H9 (cell line): ENCODE results near the gene IFT57. TPM values are rescaled to one million over a fixed set of nuclear protein-coding genes. Genes with fewer than 3 reads are reported as not detected.

Source experiments
- DNase-seq: peaks from one replicate; pipeline ENCODE4 v3.0.0-alpha.2; 2017
- H2AFZ ChIP-seq: one replicate; pipeline ENCODE4 v1.6.1; 2013; ENCODE audit warnings: mild to moderate bottlenecking, low read length, control low read depth, moderate library complexity
- H2AK5ac ChIP-seq: 2 replicates; pipeline ENCODE4 v1.6.1; 2013; ENCODE audit warnings: low read length, control low read depth, mixed read lengths; ENCODE audit not compliant: insufficient read length
- H2BK120ac ChIP-seq: one replicate; pipeline ENCODE4 v1.6.1; 2013; ENCODE audit warnings: low read depth, mild to moderate bottlenecking, low read length, control low read depth, inconsistent platforms; ENCODE audit not compliant: poor library complexity, severe bottlenecking
- H2BK12ac ChIP-seq: 2 replicates; pipeline ENCODE4 v1.6.1; 2013; ENCODE audit warnings: low read length, control low read depth, mixed read lengths, low read depth; ENCODE audit not compliant: insufficient read length
- H2BK15ac ChIP-seq: 2 replicates; pipeline ENCODE4 v1.6.1; 2013; ENCODE audit warnings: low read depth, low read length, control low read depth
- H2BK20ac ChIP-seq: one replicate; pipeline ENCODE4 v1.6.1; 2013; ENCODE audit warnings: low read depth, mild to moderate bottlenecking, low read length, control low read depth, inconsistent platforms; ENCODE audit not compliant: poor library complexity, severe bottlenecking
- H2BK5ac ChIP-seq: 2 replicates; pipeline ENCODE4 v1.6.1; 2013; ENCODE audit warnings: low read length, control low read depth, mixed read lengths; ENCODE audit not compliant: insufficient read length
- H3K14ac ChIP-seq: 2 replicates; pipeline ENCODE4 v1.6.1; 2013; ENCODE audit warnings: low read length, control low read depth; ENCODE audit not compliant: insufficient read depth
- H3K18ac ChIP-seq: 2 replicates; pipeline ENCODE4 v1.6.1; 2013; ENCODE audit warnings: low read depth, mild to moderate bottlenecking, mixed read lengths, low read length, control low read depth; ENCODE audit not compliant: insufficient read length
- H3K23ac ChIP-seq: 2 replicates; pipeline ENCODE4 v1.6.1; 2013; ENCODE audit warnings: low read length, control low read depth, mixed read lengths, low read depth; ENCODE audit not compliant: insufficient read length
- H3K23me2 ChIP-seq: 2 replicates; pipeline ENCODE4 v1.6.1; 2013; ENCODE audit warnings: low read depth, mild to moderate bottlenecking, mixed read lengths, low read length, control low read depth; ENCODE audit not compliant: insufficient read length, poor library complexity, severe bottlenecking
- H3K27ac ChIP-seq: 2 replicates; pipeline ENCODE4 v1.5.1; 2013; ENCODE audit warnings: low read length, control low read depth, mixed read lengths, low read depth; ENCODE audit not compliant: insufficient read length
- H3K27me3 ChIP-seq: 2 replicates; pipeline ENCODE4 v1.6.1; 2013; ENCODE audit warnings: low read length, control low read depth, inconsistent platforms; ENCODE audit not compliant: insufficient read depth
- H3K4ac ChIP-seq: 2 replicates; pipeline ENCODE4 v1.6.1; 2013; ENCODE audit warnings: low read depth, mild to moderate bottlenecking, control low read depth, inconsistent platforms, low read length, moderate library complexity
- H3K4me1 ChIP-seq: 2 replicates; pipeline ENCODE4 v1.6.1; 2013; ENCODE audit warnings: low read length, control low read depth, inconsistent platforms; ENCODE audit not compliant: insufficient read depth
- H3K4me2 ChIP-seq: 2 replicates; pipeline ENCODE4 v1.6.1; 2013; ENCODE audit warnings: low read length, control low read depth, mixed read lengths; ENCODE audit not compliant: insufficient read length, insufficient read depth
- H3K56ac ChIP-seq: 2 replicates; pipeline ENCODE4 v1.6.1; 2013; ENCODE audit warnings: low read depth, mild to moderate bottlenecking, mixed read lengths, low read length, control low read depth; ENCODE audit not compliant: insufficient read length
- H3K79me1 ChIP-seq: 2 replicates; pipeline ENCODE4 v1.6.1; 2013; ENCODE audit warnings: low read depth, mild to moderate bottlenecking, moderate library complexity, low read length, control low read depth, inconsistent platforms; ENCODE audit not compliant: insufficient read depth, poor library complexity, severe bottlenecking
- H3K79me2 ChIP-seq: 2 replicates; pipeline ENCODE4 v1.6.1; 2013; ENCODE audit warnings: low read length, control low read depth, inconsistent platforms; ENCODE audit not compliant: insufficient read depth
- H3K9ac ChIP-seq: 2 replicates; pipeline ENCODE4 v1.6.1; 2013; ENCODE audit warnings: low read length, control low read depth, mixed read lengths; ENCODE audit not compliant: insufficient read length; ENCODE audit errors: extremely low read depth
- H3K9me3 ChIP-seq: one replicate; pipeline ENCODE4 v1.6.1; 2013; ENCODE audit warnings: low read depth, low read length, inconsistent platforms; ENCODE audit not compliant: control insufficient read depth
- H3T11ph ChIP-seq: one replicate; pipeline ENCODE4 v1.6.1; 2013; ENCODE audit warnings: mild to moderate bottlenecking, low read length, control low read depth, inconsistent platforms
- H4K20me1 ChIP-seq: one replicate; pipeline ENCODE4 v1.6.1; 2013; ENCODE audit not compliant: control insufficient read depth, insufficient read length, insufficient read depth
- H4K5ac ChIP-seq: 2 replicates; pipeline ENCODE4 v1.6.1; 2013; ENCODE audit warnings: low read depth, mild to moderate bottlenecking, mixed read lengths, low read length, control low read depth; ENCODE audit not compliant: insufficient read length
- H4K8ac ChIP-seq: replicated peaks from 2 replicates; pipeline ENCODE4 v1.6.1; 2013; ENCODE audit warnings: low read length, control low read depth, mixed read lengths, low read depth; ENCODE audit not compliant: insufficient read length
- H4K91ac ChIP-seq: 2 replicates; pipeline ENCODE4 v1.6.1; 2013; ENCODE audit warnings: low read depth, mild to moderate bottlenecking, moderate library complexity, mixed read lengths, low read length, control low read depth; ENCODE audit not compliant: insufficient read length
- H3K27ac Mint-ChIP-seq, 3 experiments: 2 replicates in 2 of 3; 3 replicates in 1 of 3; pipeline ENCODE4 v1.8.0; 2020 to 2021; ENCODE audit warnings: mixed read lengths in 3 of 3, mild to moderate bottlenecking in 1 of 3, moderate library complexity in 1 of 3
- H3K27me3 Mint-ChIP-seq: 2 replicates; pipeline ENCODE4 v1.8.0; 2021; ENCODE audit warnings: low read depth, mild to moderate bottlenecking, moderate library complexity, mixed read lengths
- H3K36me3 Mint-ChIP-seq, 3 experiments: 2 replicates in 2 of 3; 3 replicates in 1 of 3; pipeline ENCODE4 v1.8.0; 2020 to 2021; ENCODE audit warnings: low read depth in 3 of 3, mixed read lengths in 3 of 3; ENCODE audit not compliant: insufficient read depth in 1 of 3
- H3K4me1 Mint-ChIP-seq, 2 experiments: 2 replicates each; pipeline ENCODE4 v1.8.0; 2020; ENCODE audit warnings: mixed read lengths in 2 of 2
- H3K4me3 Mint-ChIP-seq, 2 experiments: 2 replicates in 1 of 2; 3 replicates in 1 of 2; pipeline ENCODE4 v1.8.0; 2020 to 2021; ENCODE audit warnings: mild to moderate bottlenecking in 2 of 2, mixed read lengths in 2 of 2, moderate library complexity in 1 of 2
- H3K9me3 Mint-ChIP-seq, 2 experiments: 2 replicates in 1 of 2; 3 replicates in 1 of 2; pipeline ENCODE4 v1.8.0; 2020; ENCODE audit warnings: mild to moderate bottlenecking in 2 of 2, mixed read lengths in 2 of 2, moderate library complexity in 1 of 2
- CTCF ChIP-seq: fragments of 200-600 bp; sonication (generic); conservative IDR thresholded peaks from 3 replicates; pipeline ENCODE4 v1.8.0; 2021; ENCODE audit warnings: antibody characterized with exemption, mild to moderate bottlenecking
- WGBS: extraction: QIAGEN DNeasy Blood & Tissue Kit; methylation state at CpG from one replicate; pipeline ENCODE4 v1.1.7; 2013; ENCODE audit warnings: missing lambda C conversion rate, low lambda C conversion rate, mixed read lengths; ENCODE audit not compliant: insufficient read length; ENCODE audit errors: extremely low coverage; 5-methylcytosine and 5-hydroxymethylcytosine counted together
- total RNA-seq: library from RNA; stranded (reverse); gene quantifications from 2 replicates; pipeline ENCODE4 v1.2.1, GENCODE V29; 2021

The IFT57 gene
- total RNA-seq, 1 experiment from 2014 or later = 21.4 TPM

GRCh38 chr3:108175352-108175751 lies 46.9 kb downstream of the IFT57 start:
- Histone ChIP-seq H4K8ac (no peak overlapping the region), H2BK12ac (no peak overlapping the region), H3K56ac (no peak overlapping the region), H2AFZ (no peak overlapping the region), H4K5ac (no peak overlapping the region), H3T11ph (no peak overlapping the region), H3K4ac (no peak overlapping the region), H3K9ac (no peak overlapping the region), H4K20me1 (no peaks in the 10 kb centered on the region), H4K91ac (no peak overlapping the region), H3K23me2 (no peaks in the 10 kb centered on the region), H3K27ac (no peak overlapping the region), H3K4me2 (no peak overlapping the region), H2BK5ac (no peak overlapping the region), H3K79me2 (no peaks in the 10 kb centered on the region), H2BK120ac (no peak overlapping the region), H3K14ac (no peak overlapping the region), H3K4me1 (no peaks in the 10 kb centered on the region), H2AK5ac (no peak overlapping the region), H3K18ac (no peak overlapping the region), H2BK15ac (no peak overlapping the region), H3K23ac (no peak overlapping the region), H2BK20ac (no peak overlapping the region), H3K9me3 (no peaks in the 10 kb centered on the region), H3K27me3 (no peaks in the 10 kb centered on the region), H3K79me1 (no peaks in the 10 kb centered on the region)
- Mint-ChIP-seq H3K27me3 (no peaks in the 10 kb centered on the region), H3K9me3 (no peaks in the 10 kb centered on the region), H3K4me3 (no peak overlapping the region), H3K4me1 (peaks cover 10 to 11% of the 10 kb centered on the region in 2 experiments), H3K36me3 (no peaks in the 10 kb centered on the region), H3K27ac (no peak overlapping the region; a peak in 1 of 7 replicates)
- no CpG with 5 or more reads among the region's 1 CpG for WGBS
- DNase-seq = no peak
- TF ChIP-seq CTCF = no peak
